Right kidney (tissue), 9 donors: Measurements from ENCODE around the gene SLC35E3.

ENCODE experiments used
- DNase-seq: peaks from one replicate; pipeline ENCODE4 v3.0.0-alpha.2; 2016
- long read RNA-seq, 8 donors: transcript quantifications; one replicate each; lab custom pipeline, GENCODE V29; 2026

SLC35E3 gene
- long read RNA-seq, donor 1, full-length matches to known transcripts: 4 of 9 reads
- long read RNA-seq, donor 1, partial matches to known transcripts: 5 of 9 reads
- long read RNA-seq, donor 1, other reads (novel, unspliced or antisense): 0 of 9 reads
- long read RNA-seq, donor 2, full-length matches to known transcripts: 2 of 10 reads
- long read RNA-seq, donor 2, partial matches to known transcripts: 8 of 10 reads
- long read RNA-seq, donor 2, other reads (novel, unspliced or antisense): 0 of 10 reads
- long read RNA-seq, donor 3, full-length matches to known transcripts: 1 of 1 reads
- long read RNA-seq, donor 3, partial matches to known transcripts: 0 of 1 reads
- long read RNA-seq, donor 3, other reads (novel, unspliced or antisense): 0 of 1 reads
- long read RNA-seq, donor 4, full-length matches to known transcripts: 7 of 12 reads
- long read RNA-seq, donor 4, partial matches to known transcripts: 5 of 12 reads
- long read RNA-seq, donor 4, other reads (novel, unspliced or antisense): 0 of 12 reads
- long read RNA-seq, donor 5, full-length matches to known transcripts: 5 of 11 reads
- long read RNA-seq, donor 5, partial matches to known transcripts: 6 of 11 reads
- long read RNA-seq, donor 5, other reads (novel, unspliced or antisense): 0 of 11 reads
- long read RNA-seq, donor 6, full-length matches to known transcripts: 9 of 22 reads
- long read RNA-seq, donor 6, partial matches to known transcripts: 13 of 22 reads
- long read RNA-seq, donor 6, other reads (novel, unspliced or antisense): 0 of 22 reads
- long read RNA-seq, donor 7, full-length matches to known transcripts: 12 of 12 reads
- long read RNA-seq, donor 7, partial matches to known transcripts: 0 of 12 reads
- long read RNA-seq, donor 7, other reads (novel, unspliced or antisense): 0 of 12 reads
- long read RNA-seq, donor 8, full-length matches to known transcripts: 3 of 3 reads
- long read RNA-seq, donor 8, partial matches to known transcripts: 0 of 3 reads
- long read RNA-seq, donor 8, other reads (novel, unspliced or antisense): 0 of 3 reads

GRCh38 chr12:68745904-68746571 is at the start of gene SLC35E3:
TSS of gene SLC35E3 (plus strand) at chr12:68746176. CDS start at chr12:68746378, 202 bp downstream.
- DNase-seq: peak; percentile 92

GRCh38 chr12:68699486-68699885 is 46.5 kb upstream of the SLC35E3 start:
- no peak for DNase-seq

GRCh38 chr12:68727776-68728175 is 18.2 kb upstream of the SLC35E3 start:
- DNase-seq: no peak

- no peak for DNase-seq
Measured at GRCh38 chr12:68733661-68734071, 12.3 kb upstream of the SLC35E3 start.

GRCh38 chr12:68739891-68740290 is 6.1 kb upstream of the SLC35E3 start:
- DNase-seq: no peak

- DNase-seq: no peak
Measured at GRCh38 chr12:68743356-68743755, 2.6 kb upstream of the SLC35E3 start.

- DNase-seq: no peak
Measured at GRCh38 chr12:68745376-68745903, 536 bp upstream of the SLC35E3 start.

GRCh38 chr12:68746572-68747180 is 700 bp downstream of the SLC35E3 start:
- DNase-seq: no peak

- DNase-seq: no peak
Measured at GRCh38 chr12:68749443-68749842, 3.5 kb downstream of the SLC35E3 start.

GRCh38 chr12:68749861-68750260 is 3.9 kb downstream of the SLC35E3 start:
- no peak for DNase-seq

- DNase-seq: no peak
Measured at GRCh38 chr12:68750506-68750905, 4.5 kb downstream of the SLC35E3 start.

GRCh38 chr12:68755536-68756243 is 9.7 kb downstream of the SLC35E3 start:
- no peak for DNase-seq

GRCh38 chr12:68759852-68760251 is 13.9 kb downstream of the SLC35E3 start:
- no peak for DNase-seq

- DNase-seq: no peak
Measured at GRCh38 chr12:68760806-68761441, 14.9 kb downstream of the SLC35E3 start.

GRCh38 chr12:68761442-68761812 is 15.5 kb downstream of the SLC35E3 start:
- DNase-seq: no peak

- no peak for DNase-seq
Measured at GRCh38 chr12:68761901-68762630, 16.1 kb downstream of the SLC35E3 start.

- no peak for DNase-seq
Measured at GRCh38 chr12:68762691-68763090, 16.7 kb downstream of the SLC35E3 start.

- no peak for DNase-seq
Measured at GRCh38 chr12:68765696-68766095, 19.7 kb downstream of the SLC35E3 start.

- no peak for DNase-seq
Measured at GRCh38 chr12:68766646-68767045, 20.7 kb downstream of the SLC35E3 start.

- DNase-seq: no peak
Measured at GRCh38 chr12:68767191-68767590, 21.2 kb downstream of the SLC35E3 start.
